Neural progenitor cell (in vitro differentiated cells): ENCODE results near the gene TAF1C. TPM values are rescaled to one million over a fixed set of nuclear protein-coding genes. Genes with fewer than 3 reads are reported as not detected.

Experiments
- DNase-seq: peaks from one replicate; pipeline ENCODE4 v3.0.0-alpha.2; 2016; ENCODE audit warnings: low spot score
- H2AFZ ChIP-seq: fragments of 200-600 bp; sonication (generic); replicated peaks from 2 replicates; pipeline ENCODE4 v1.6.1; 2016; ENCODE audit warnings: antibody characterized with exemption
- H3F3A ChIP-seq: fragments of 200-600 bp; sonication (generic); 2 replicates; pipeline ENCODE4 v1.6.1; 2016; ENCODE audit warnings: antibody characterized with exemption, low read depth
- H3K27ac ChIP-seq: fragments of 200-600 bp; sonication (generic); 2 replicates; pipeline ENCODE4 v1.5.1; 2016; ENCODE audit warnings: mild to moderate bottlenecking
- H3K27me3 ChIP-seq: fragments of 200-600 bp; sonication (generic); 2 replicates; pipeline ENCODE4 v1.6.1; 2016; ENCODE audit warnings: mild to moderate bottlenecking, moderate library complexity
- H3K36me3 ChIP-seq: fragments of 200-600 bp; sonication (generic); 2 replicates; pipeline ENCODE4 v1.5.1; 2016
- H3K4me1 ChIP-seq: fragments of 200-600 bp; sonication (generic); 2 replicates; pipeline ENCODE4 v1.6.1; 2016; ENCODE audit warnings: mixed run types
- H3K4me2 ChIP-seq: fragments of 200-600 bp; sonication (generic); 2 replicates; pipeline ENCODE4 v1.6.1; 2016
- H3K4me3 ChIP-seq: fragments of 200-600 bp; sonication (generic); 2 replicates; pipeline ENCODE4 v1.5.1; 2016
- H3K79me2 ChIP-seq: fragments of 200-600 bp; sonication (generic); 2 replicates; pipeline ENCODE4 v1.6.1; 2016; ENCODE audit warnings: low read depth
- H3K9ac ChIP-seq: fragments of 200-600 bp; sonication (generic); 2 replicates; pipeline ENCODE4 v1.6.1; 2016
- H3K9me3 ChIP-seq: fragments of 200-600 bp; sonication (generic); 2 replicates; pipeline ENCODE4 v1.5.1; 2016; ENCODE audit warnings: low read depth
- H4K20me1 ChIP-seq: fragments of 200-600 bp; sonication (generic); 2 replicates; pipeline ENCODE4 v1.6.1; 2016; ENCODE audit warnings: low read depth
- H3K27ac Mint-ChIP-seq: 3 replicates; pipeline ENCODE4 v1.8.0; 2021; ENCODE audit warnings: mixed read lengths
- H3K27me3 Mint-ChIP-seq: 2 replicates; pipeline ENCODE4 v1.8.0; 2022; ENCODE audit warnings: low read depth, mild to moderate bottlenecking, inconsistent platforms, moderate library complexity, mixed read lengths; ENCODE audit not compliant: insufficient read depth
- H3K36me3 Mint-ChIP-seq: 3 replicates; pipeline ENCODE4 v1.8.0; 2021; ENCODE audit warnings: mixed read lengths
- H3K4me1 Mint-ChIP-seq: 3 replicates; pipeline ENCODE4 v1.8.0; 2021; ENCODE audit warnings: mixed read lengths
- H3K4me3 Mint-ChIP-seq: 3 replicates; pipeline ENCODE4 v1.8.0; 2021; ENCODE audit warnings: mild to moderate bottlenecking, moderate library complexity, mixed read lengths
- H3K9me3 Mint-ChIP-seq: 3 replicates; pipeline ENCODE4 v1.8.0; 2020; ENCODE audit warnings: mixed read lengths
- EZH2 ChIP-seq: fragments of 200-600 bp; sonication (generic); IDR thresholded peaks from 2 replicates; pipeline ENCODE4 v1.6.1; 2017; ENCODE audit warnings: antibody characterized with exemption, mild to moderate bottlenecking, moderate library complexity
- EZH2phosphoT487 ChIP-seq: fragments of 200-600 bp; sonication (generic); IDR thresholded peaks from 2 replicates; pipeline ENCODE4 v1.6.1; 2017; ENCODE audit warnings: antibody characterized with exemption
- total RNA-seq: library from RNA; depleted of rRNA; stranded (reverse); fragments of >200 nt; gene quantifications from 2 replicates; pipeline ENCODE4 v1.2.3, GENCODE V29; 2015; ENCODE audit warnings: low replicate concordance
- TF ChIP-seq, protein P1 (sequence below): fragments of 200-600 bp; sonication (generic); IDR thresholded peaks from 2 replicates; pipeline ENCODE4 v1.5.1; 2017; ENCODE audit warnings: antibody characterized with exemption, mild to moderate bottlenecking

Gene TAF1C
- total RNA-seq, 1 donor from 2014 or later = 23.3 TPM

DNA sequence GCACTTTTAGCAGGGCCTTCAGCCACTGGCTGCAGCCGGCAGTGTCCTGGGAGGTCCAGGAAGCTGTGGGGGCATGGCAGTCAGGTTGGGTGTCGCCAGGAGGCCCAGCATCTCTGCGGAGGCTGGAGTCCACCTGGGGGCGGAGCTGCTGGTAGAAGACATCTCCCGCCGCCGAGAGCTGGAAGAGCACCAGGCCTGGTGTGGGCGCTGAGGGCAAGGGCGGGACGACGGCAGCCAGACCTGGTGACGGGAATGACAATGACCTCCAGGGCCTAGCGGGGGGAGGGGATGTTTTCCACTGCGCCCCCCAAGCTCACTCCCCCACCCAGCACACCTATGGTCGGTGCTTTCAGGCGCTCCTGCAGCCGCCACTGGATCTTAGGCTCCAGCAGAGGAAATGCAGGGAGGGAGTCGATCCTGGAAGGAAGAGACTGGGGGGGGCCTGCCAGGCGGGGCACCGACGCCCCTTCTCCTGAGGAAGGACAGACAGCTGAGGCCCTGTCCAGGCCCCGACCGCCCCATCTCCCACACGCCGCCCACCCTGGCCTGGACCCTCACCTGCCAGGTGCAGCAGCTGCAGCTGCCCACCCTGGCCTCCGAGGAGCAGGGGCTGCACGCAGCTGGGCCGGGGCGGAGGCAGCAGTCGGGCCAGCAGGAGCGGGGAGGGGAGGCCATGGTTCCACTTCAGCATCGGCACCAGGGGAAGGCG is 7.1 kb downstream of the TAF1C start:
- peaks cover 4% of the 10 kb centered on the region for H3K36me3 Mint-ChIP-seq
- Histone ChIP-seq H3K79me2 (peaks cover 17% of the 10 kb centered on the region), H3K36me3 (no peaks in the 10 kb centered on the region)

DNA sequence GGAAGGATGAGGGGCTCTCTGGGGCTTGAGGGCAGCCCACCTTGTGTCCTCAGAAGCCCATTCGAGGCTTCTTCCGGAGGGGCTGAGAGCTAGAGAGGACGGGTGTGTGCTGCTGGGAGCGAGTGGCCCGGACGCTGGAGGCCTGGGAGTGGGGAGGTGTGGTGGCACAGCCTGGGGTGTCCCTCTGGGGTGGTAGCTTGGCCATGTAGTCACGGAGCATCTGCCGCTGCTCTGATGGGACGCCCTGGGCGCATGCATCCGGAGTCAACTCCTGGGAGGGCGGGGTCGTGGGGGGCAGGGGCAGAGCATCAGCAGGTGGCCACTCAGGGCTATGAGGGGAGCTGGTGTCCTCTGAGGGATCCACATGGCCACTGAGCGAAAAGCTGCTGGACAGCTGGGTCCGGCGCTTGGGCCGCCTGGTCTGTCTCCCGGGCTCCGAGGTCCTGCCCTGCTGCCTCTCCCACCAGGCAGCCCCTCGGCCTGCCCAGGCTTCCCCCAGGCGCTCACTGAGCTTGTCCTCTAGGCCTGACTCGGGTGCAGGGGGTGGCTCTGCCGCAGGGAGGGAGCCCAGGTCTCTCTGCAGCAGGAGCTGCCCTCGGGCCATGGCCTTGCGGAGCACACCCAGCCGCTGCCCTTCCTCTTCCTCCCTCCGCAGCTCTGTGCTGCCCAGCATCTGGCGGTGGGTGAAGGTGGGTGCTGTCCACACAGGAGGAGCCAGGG is 7.8 kb downstream of the TAF1C start:
- Histone ChIP-seq H3K27me3 (no peaks in the 10 kb centered on the region), H3K4me3 (no peak overlapping the region), H3F3A (no peaks in the 10 kb centered on the region), H3K79me2 (peaks cover 10% of the 10 kb centered on the region), H4K20me1 (no peaks in the 10 kb centered on the region), H3K4me1 (no peaks in the 10 kb centered on the region), H3K27ac (no peak overlapping the region), H3K9me3 (no peaks in the 10 kb centered on the region), H3K4me2 (no peak overlapping the region), H3K9ac (no peak overlapping the region), H3K36me3 (no peaks in the 10 kb centered on the region), H2AFZ (no peak overlapping the region)
- H3K4me3 Mint-ChIP-seq = no peak overlapping the region
- no peak for DNase-seq
- H3K36me3 Mint-ChIP-seq = no peaks in the 10 kb centered on the region
- peaks cover 5% of the 10 kb centered on the region for H3K4me1 Mint-ChIP-seq
- TF ChIP-seq EZH2phosphoT487 (no peak), EZH2 (no peak)
- H3K9me3 Mint-ChIP-seq = no peaks in the 10 kb centered on the region
- H3K27ac Mint-ChIP-seq = no peak overlapping the region
- H3K27me3 Mint-ChIP-seq = peaks cover 3% of the 10 kb centered on the region

More for the DNA sequence above, 7.1 kb downstream of the TAF1C start:
- H3K4me3 Mint-ChIP-seq = no peak overlapping the region
- DNase-seq = no peak
- no peak overlapping the region for H3K27ac Mint-ChIP-seq
- H3K4me2 ChIP-seq = no peak overlapping the region
- H3K27me3 ChIP-seq = no peaks in the 10 kb centered on the region
- TF ChIP-seq EZH2 = no peak
- TF ChIP-seq, protein P1, sequence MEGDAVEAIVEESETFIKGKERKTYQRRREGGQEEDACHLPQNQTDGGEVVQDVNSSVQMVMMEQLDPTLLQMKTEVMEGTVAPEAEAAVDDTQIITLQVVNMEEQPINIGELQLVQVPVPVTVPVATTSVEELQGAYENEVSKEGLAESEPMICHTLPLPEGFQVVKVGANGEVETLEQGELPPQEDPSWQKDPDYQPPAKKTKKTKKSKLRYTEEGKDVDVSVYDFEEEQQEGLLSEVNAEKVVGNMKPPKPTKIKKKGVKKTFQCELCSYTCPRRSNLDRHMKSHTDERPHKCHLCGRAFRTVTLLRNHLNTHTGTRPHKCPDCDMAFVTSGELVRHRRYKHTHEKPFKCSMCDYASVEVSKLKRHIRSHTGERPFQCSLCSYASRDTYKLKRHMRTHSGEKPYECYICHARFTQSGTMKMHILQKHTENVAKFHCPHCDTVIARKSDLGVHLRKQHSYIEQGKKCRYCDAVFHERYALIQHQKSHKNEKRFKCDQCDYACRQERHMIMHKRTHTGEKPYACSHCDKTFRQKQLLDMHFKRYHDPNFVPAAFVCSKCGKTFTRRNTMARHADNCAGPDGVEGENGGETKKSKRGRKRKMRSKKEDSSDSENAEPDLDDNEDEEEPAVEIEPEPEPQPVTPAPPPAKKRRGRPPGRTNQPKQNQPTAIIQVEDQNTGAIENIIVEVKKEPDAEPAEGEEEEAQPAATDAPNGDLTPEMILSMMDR = no peak
- no peak for TF ChIP-seq EZH2phosphoT487
- no peaks in the 10 kb centered on the region for H3K4me1 ChIP-seq
- no peaks in the 10 kb centered on the region for H4K20me1 ChIP-seq
- no peak overlapping the region for H3K9ac ChIP-seq
- H3K27me3 Mint-ChIP-seq = peaks cover 2% of the 10 kb centered on the region
- no peak overlapping the region for H2AFZ ChIP-seq
- no peak overlapping the region for H3K27ac ChIP-seq
- H3K4me1 Mint-ChIP-seq = peaks cover 8% of the 10 kb centered on the region
- H3F3A ChIP-seq = no peaks in the 10 kb centered on the region
- H3K9me3 Mint-ChIP-seq = no peaks in the 10 kb centered on the region
- no peaks in the 10 kb centered on the region for H3K9me3 ChIP-seq
- no peak overlapping the region for H3K4me3 ChIP-seq

- Histone ChIP-seq H3K9ac (no peak overlapping the region), H2AFZ (no peak overlapping the region), H3K4me2 (no peak overlapping the region), H3K27me3 (no peaks in the 10 kb centered on the region), H3K9me3 (no peaks in the 10 kb centered on the region), H3K4me1 (no peaks in the 10 kb centered on the region), H3K27ac (no peak overlapping the region), H3K4me3 (no peak overlapping the region), H3K36me3 (no peaks in the 10 kb centered on the region), H3K79me2 (peaks cover 2% of the 10 kb centered on the region), H4K20me1 (no peaks in the 10 kb centered on the region), H3F3A (no peaks in the 10 kb centered on the region)
- H3K27me3 Mint-ChIP-seq = peaks cover 6% of the 10 kb centered on the region
- H3K27ac Mint-ChIP-seq = no peak overlapping the region
- no peak overlapping the region for H3K4me3 Mint-ChIP-seq
- DNase-seq = no peak
- peaks cover 5% of the 10 kb centered on the region for H3K4me1 Mint-ChIP-seq
- H3K9me3 Mint-ChIP-seq = no peaks in the 10 kb centered on the region
- no peak for TF ChIP-seq EZH2phosphoT487
- TF ChIP-seq EZH2 = no peak
- TF ChIP-seq, protein P1 = no peak
- H3K36me3 Mint-ChIP-seq = no peaks in the 10 kb centered on the region
These were observed 8.6 kb downstream of the TAF1C start for GRCh38 chr16:84178146-84178765.
